HG03354 (cell line): ENCODE data around the gene SQSTM1.
"Not testable (repeated sequence)": the region's sequence is repeated elsewhere in the genome, so short reads cannot be mapped to it uniquely, and the experiment has no call there.

Experiments
- ATAC-seq: cut with Tn5 transposase; IDR thresholded peaks from one replicate; pipeline ENCODE4 v1.9.1; 2021; ENCODE audit warnings: mild to moderate bottlenecking; ENCODE audit not compliant: unreplicated experiment, poor library complexity, severe bottlenecking

Gene SQSTM1

DNA sequence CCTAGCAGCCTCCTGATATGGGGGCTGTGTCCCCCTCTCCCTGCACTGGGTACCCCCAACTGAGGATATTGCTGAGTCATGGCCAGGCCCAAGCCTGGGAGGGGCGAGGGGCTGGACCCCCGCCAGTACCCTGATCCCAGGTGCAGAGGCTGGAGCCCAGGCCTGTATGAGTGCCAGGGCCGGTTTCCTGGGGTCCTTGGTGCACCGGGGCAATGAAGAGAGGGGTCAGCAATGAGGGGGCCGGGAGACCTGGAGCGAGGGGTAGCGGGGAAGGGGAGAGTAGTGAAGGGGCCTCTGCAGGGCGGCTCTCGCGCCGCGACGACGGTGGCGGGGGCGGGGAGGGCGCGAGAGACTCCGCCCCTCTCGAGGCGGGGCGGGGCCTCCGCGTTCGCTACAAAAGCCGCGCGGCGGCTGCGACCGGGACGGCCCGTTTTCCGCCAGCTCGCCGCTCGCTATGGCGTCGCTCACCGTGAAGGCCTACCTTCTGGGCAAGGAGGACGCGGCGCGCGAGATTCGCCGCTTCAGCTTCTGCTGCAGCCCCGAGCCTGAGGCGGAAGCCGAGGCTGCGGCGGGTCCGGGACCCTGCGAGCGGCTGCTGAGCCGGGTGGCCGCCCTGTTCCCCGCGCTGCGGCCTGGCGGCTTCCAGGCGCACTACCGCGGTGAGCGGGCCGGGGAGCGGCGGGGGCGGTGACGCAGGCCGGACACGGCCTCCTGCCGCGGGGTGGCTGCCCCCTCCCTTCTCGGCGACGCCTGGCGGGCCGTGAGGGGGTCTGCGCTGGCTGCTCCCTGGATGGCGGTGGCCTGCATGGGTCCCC lies at the start of gene SQSTM1:
Gene SQSTM1 (plus strand): TSS at position 423 of the 815 bp plus-strand sequence. CDS start 32 bp downstream, at position 455.
- peak; percentile 45 for ATAC-seq

- no peak for ATAC-seq
Measured at GRCh38 chr5:179771311-179771895, 49.3 kb upstream of the SQSTM1 start.

GRCh38 chr5:179772351-179772750 lies 48.4 kb upstream of the SQSTM1 start:
- no peak for ATAC-seq

- no peak for ATAC-seq
Measured at GRCh38 chr5:179773686-179774040, 47.0 kb upstream of the SQSTM1 start.

DNA sequence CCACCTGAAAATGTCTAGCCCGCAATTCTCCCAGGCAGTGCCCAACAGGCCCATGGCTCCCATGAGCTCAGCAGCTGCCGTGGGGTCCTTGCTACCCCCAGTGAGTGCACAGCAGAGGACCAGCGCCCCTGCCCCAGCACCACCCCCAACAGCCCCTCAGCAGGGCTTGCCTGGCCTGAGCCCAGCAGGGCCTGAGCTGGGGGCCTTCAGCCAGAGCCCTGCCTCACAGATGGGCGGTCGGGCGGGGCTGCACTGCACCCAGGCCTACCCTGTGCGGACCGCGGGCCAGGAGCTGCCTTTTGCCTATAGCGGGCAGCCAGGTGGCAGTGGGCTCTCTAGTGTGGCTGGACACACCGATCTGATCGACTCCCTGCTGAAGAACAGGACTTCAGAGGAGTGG lies 46.3 kb upstream of the SQSTM1 start:
- no peak for ATAC-seq

DNA sequence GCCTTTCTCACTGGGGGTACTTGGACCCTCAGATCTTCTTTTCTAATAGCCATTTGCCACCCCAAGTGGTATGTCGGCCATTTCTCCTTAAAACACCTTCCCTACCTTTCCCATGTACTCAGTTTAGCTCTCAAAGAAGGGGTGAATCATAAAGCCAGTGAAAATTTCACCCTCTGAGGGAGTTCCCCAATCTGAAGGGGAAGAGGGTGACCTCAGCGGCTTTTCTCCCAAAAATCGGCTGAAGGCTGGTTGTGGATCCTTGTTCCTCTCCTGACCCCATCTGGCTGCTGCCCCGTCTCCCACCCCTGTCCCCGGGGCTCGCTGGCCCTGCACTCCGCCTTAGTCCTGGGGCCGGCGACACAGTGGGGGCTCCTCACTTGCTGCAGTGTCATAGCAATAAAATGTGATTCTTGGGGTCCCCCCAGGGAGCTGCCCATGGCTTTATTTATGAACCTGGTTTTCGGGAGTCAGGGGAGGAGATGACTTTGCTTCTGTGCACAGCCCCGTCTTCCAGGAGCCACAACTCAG lies 44.2 kb upstream of the SQSTM1 start:
- no peak for ATAC-seq

DNA sequence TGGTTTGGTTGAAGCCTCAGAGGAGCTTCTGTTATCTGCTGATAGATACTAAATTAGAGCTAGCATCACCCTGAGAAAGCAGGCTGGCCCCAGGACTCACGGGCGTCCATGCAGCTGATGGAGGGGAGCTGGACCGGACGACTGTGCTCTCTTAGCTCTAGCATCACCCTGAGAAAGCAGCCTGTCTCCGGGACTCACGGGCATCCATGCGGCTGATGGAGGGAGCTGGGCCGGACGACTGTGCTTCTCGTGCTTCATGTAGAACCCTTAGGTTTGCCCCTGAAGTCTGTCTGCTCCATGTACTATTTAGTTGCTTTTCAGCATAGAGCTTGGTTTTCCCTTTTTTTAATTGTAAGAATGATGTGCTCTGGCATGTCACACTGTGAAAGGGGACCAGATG lies 43.2 kb upstream of the SQSTM1 start:
- no peak for ATAC-seq

DNA sequence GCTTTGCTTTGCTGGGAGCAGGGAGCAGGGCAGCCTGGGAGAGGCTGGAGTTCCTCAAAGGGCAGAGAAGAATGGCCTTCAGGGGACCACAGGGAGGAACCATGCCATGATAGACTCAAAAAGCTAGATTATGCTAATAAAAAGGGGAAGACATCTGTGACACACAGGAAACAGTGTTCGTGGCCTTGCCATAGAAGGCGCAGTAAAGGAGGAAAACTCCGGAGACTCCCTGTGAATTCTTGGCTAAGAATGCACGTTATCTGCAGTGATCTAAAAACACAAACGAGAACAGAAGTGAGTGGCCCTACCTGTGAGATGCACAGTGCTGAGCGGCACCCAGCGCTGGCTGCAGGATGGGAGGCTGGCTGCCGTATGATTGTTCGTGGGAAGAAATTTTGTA lies 42.8 kb upstream of the SQSTM1 start:
- ATAC-seq, result no peak

DNA sequence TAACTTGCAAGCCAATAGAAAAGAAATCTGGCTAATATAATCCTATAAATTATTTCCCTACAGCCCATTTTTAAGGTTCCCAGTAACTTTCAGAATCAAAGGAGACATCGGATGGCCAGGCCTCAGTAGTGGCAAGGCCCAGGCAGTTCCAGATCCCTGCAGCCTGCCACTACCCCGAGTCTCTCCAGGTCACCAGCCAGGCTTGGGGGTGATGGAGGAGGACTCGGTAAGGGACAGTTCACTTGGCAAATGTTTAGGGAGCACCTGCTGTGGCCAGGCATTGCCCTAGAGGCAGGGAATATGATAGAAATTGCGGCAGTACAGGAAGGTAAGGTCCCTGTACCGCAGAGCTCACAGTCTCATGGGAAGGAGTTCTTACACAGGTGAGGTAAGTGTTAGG lies 42.1 kb upstream of the SQSTM1 start:
- no peak for ATAC-seq

- ATAC-seq, result no peak
Measured at GRCh38 chr5:179779826-179780225, 40.9 kb upstream of the SQSTM1 start.

- no peak for ATAC-seq
Measured at GRCh38 chr5:179780362-179780761, 40.3 kb upstream of the SQSTM1 start.

GRCh38 chr5:179781846-179782245 lies 38.9 kb upstream of the SQSTM1 start:
- ATAC-seq, result no peak

DNA sequence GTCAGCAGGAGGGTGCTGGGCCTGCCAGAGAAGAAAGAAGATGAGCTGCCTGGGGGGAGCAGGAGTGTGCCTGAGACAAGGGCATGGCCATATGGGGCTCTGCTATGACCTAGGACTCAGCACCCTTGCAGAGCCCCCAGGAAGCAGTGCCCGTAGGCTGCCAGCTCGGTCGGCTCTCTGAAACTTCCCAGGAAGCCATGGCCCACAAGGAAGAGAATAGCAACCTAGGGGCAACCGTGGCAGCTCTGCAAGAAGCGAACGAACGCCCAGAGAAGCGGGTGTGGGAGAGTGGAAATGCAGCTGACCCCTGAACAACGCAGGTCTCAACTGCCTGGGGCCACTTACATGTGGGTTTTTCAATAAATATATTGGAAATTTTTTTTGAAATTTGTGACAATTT lies 37.6 kb upstream of the SQSTM1 start:
- ATAC-seq, result no peak

DNA sequence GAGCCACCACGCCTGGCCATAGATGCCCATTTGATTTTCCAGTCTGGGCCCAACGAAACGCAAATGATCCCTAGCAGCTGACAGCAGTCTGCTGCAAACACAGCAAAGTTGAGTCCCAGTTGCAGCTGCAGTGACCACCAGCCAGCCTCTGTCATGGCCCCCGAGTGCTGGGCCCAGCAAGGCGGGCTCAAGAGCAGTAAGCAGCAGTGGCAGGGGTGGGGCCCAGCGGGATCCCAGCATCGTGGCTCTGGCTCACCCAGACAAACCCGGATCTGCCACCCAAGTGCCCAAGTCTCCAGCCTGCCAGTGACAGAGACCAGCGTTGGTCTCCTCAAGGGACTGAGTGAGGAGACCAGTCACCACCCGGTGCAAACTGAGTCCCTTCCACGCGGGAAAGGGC lies 33.8 kb upstream of the SQSTM1 start:
- no peak for ATAC-seq

- no peak for ATAC-seq
Measured at GRCh38 chr5:179788193-179788854, 32.4 kb upstream of the SQSTM1 start.

DNA sequence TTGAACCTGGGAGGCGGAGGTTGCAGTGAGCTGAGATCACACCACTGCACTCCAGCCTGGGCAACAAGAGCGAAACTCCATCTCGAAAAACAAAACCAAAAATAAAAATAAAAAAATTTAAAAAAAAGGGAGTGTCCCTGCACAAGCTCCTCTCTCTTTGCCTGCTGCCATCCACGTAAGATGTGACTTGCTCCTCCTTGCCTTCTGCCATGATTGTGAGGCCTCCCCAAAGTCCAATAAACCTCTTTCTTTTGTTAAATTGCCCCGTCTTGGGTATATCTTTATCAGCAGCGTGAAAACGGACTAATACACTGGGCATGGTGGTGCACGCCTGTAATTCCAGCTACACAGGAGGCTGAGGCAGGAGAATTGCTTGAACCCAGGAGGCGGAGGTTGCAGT lies 31.4 kb upstream of the SQSTM1 start:
- ATAC-seq, result not testable (repeated sequence)

- no peak for ATAC-seq
Measured at GRCh38 chr5:179791881-179792611, 28.7 kb upstream of the SQSTM1 start.

- ATAC-seq, result no peak
Measured at GRCh38 chr5:179792612-179793467, 27.9 kb upstream of the SQSTM1 start.

DNA sequence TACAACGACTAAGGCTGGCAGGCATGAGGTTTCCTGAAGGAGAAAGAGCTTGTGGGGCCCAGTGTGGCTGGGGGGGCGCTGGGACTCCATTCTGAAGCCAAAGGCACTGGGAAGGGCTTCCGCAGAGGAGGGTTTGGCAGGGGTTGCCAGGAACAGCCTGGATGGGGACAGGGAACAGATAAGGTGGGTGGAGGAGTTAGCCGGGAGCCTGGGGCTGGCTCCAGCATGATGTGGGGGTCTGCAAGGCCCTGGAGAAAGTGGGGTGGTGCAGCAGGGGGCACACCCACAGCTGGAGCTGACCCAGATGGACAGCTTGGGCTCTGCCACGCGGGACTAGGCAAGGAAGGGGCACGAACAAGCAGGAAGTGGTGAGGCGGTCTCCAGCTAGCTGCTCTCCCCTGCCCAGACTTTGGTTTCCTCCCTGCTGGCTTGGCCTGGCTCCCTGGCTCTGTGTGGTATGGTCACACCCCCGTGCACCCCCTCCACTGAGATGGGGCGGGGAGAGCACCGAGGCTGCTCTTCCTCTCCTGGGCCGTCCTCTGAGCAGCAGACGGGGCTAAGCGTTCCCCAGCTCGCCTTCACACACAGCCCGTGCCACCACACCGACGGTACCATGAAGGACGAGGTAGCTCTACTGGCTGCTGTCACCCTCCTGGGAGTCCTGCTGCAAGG lies 27.1 kb upstream of the SQSTM1 start, which contains the start of gene LTC4S:
Gene LTC4S (plus strand): TSS at position 519 of the 672 bp plus-strand sequence. CDS start 95 bp downstream, at position 614.
- no peak for ATAC-seq
